HFFc6 (cell line): Measurements from ENCODE around the gene DPT. TPM values are rescaled to one million over a fixed set of nuclear protein-coding genes. Genes with fewer than 3 reads are reported as not detected.

ENCODE experiments used
- DNase-seq: peaks from one replicate; pipeline ENCODE4 v3.0.0-alpha.2; 2018
- H3K27ac Mint-ChIP-seq: 2 replicates; pipeline ENCODE4 v1.8.0; 2020; ENCODE audit warnings: mild to moderate bottlenecking, mixed read lengths
- H3K27me3 Mint-ChIP-seq: 2 replicates; pipeline ENCODE4 v1.8.0; 2021; ENCODE audit warnings: mild to moderate bottlenecking, moderate library complexity, mixed read lengths; ENCODE audit not compliant: insufficient read depth
- H3K36me3 Mint-ChIP-seq: 2 replicates; pipeline ENCODE4 v1.8.0; 2021; ENCODE audit warnings: low read depth, mixed read lengths
- H3K4me1 Mint-ChIP-seq: 2 replicates; pipeline ENCODE4 v1.8.0; 2020; ENCODE audit warnings: low read depth, mixed read lengths
- H3K4me3 Mint-ChIP-seq: 2 replicates; pipeline ENCODE4 v1.8.0; 2020; ENCODE audit warnings: mild to moderate bottlenecking, moderate library complexity, mixed read lengths
- H3K9me3 Mint-ChIP-seq: 2 replicates; pipeline ENCODE4 v1.8.0; 2020; ENCODE audit warnings: mild to moderate bottlenecking, mixed read lengths
- total RNA-seq, 6 experiments: library from RNA; stranded (reverse); fragmentation: NEBNext Ultra II Directional; extraction: Animal tissue kit (Norgen Biotek cat#: 25700); gene quantifications; 2 replicates in 1 of 6; 3 replicates in 5 of 6; pipeline ENCODE4 v1.2.3, GENCODE V29; 2021
- TF ChIP-seq, protein P1 (sequence below): fragments of 200-600 bp; sonication (generic); IDR thresholded peaks from 2 replicates; pipeline ENCODE4 v1.5.0; 2021; ENCODE audit warnings: antibody characterized with exemption, mild to moderate bottlenecking

Gene DPT
- total RNA-seq, 6 experiments from 2014 or later = not detected

DNA sequence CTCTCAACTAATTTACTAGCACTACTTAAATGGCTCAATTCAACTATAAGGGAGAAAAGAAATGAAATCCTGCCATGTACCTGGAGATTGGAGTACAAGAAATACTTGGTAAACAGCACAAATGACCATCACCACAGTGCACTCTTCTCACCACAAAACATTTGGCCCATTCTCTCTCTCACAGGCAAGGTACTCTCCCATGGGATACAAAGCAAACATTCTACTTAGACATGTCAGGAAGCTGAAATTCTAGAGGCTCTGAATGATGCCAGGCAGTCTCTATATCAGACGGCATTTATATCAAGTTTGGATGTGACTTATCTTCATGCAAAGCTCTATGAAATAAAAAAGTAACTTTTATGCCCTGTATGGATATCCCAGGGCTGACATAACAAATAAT, 72.5 kb downstream of the DPT start:
- no peaks in the 10 kb centered on the region for H3K36me3 Mint-ChIP-seq
- peaks cover 10% of the 10 kb centered on the region; the same call in 1 of the 2 replicates for H3K4me1 Mint-ChIP-seq
- TF ChIP-seq, protein P1, sequence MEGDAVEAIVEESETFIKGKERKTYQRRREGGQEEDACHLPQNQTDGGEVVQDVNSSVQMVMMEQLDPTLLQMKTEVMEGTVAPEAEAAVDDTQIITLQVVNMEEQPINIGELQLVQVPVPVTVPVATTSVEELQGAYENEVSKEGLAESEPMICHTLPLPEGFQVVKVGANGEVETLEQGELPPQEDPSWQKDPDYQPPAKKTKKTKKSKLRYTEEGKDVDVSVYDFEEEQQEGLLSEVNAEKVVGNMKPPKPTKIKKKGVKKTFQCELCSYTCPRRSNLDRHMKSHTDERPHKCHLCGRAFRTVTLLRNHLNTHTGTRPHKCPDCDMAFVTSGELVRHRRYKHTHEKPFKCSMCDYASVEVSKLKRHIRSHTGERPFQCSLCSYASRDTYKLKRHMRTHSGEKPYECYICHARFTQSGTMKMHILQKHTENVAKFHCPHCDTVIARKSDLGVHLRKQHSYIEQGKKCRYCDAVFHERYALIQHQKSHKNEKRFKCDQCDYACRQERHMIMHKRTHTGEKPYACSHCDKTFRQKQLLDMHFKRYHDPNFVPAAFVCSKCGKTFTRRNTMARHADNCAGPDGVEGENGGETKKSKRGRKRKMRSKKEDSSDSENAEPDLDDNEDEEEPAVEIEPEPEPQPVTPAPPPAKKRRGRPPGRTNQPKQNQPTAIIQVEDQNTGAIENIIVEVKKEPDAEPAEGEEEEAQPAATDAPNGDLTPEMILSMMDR = no peak

DNA sequence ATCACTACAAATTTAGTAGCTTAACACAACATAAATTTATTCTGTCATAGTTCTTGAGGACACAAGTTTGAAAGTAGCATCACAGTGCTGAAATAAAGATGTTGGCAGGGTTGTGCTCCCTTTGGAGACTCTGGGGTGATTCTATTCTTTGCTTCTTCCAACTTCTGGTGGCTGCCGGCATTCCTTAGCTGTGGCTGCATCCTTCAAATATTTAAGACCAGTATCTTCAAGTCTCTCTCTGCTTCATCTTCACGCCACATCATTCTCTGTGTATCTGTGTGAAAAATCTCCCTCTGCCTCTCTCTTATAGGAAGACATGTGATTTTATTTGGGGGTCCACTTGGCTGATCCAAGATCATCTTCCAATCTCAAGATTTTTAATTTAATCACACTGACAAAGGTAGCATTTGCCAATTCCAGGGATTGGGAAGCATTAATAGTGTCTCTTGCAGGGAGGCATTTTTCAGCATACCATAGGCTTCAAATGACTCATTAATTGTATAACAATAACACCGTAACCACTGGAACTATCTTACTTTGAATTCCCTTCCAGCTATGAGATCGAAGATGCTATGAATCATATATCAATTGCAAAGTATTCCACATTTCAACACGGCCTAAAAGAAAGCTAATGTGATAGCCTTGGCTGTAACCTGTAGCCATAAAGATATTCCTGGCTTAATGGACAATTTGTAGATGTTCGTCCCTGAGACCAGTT, 74.6 kb downstream of the DPT start:
- Mint-ChIP-seq H3K4me1 (peaks cover 10% of the 10 kb centered on the region; the same call in 1 of the 2 replicates), H3K4me3 (no peak overlapping the region), H3K27ac (no peak overlapping the region), H3K27me3 (peaks cover 3% of the 10 kb centered on the region; the same call in 1 of the 2 replicates), H3K36me3 (no peaks in the 10 kb centered on the region), H3K9me3 (no peaks in the 10 kb centered on the region)
- no peak for DNase-seq
- TF ChIP-seq, protein P1 = no peak

More for the DNA sequence above, 72.5 kb downstream of the DPT start:
- Mint-ChIP-seq H3K27ac (no peak overlapping the region), H3K9me3 (no peaks in the 10 kb centered on the region), H3K4me3 (no peak overlapping the region), H3K27me3 (peaks cover 3% of the 10 kb centered on the region; the same call in 1 of the 2 replicates)
- DNase-seq = no peak

DNA sequence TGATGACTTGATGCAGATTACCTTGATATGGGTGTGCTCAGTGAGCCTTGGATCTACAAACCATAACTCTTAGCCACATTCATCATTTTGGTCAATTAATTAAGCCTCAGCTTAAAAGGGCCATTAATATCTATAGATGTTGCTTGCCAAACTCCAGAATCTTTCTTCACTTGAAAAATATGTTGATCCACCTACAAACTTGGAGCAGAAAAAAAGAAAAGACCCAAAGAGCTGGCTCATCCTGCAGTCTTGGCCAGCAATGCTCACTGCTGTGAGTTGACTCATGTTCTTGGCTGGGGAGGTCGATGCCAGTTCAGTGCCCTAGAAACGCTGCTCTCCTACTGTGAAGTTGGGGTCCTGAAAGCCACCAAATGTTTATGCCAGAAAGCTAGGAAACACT, 75.4 kb downstream of the DPT start:
- Mint-ChIP-seq H3K27ac (no peak overlapping the region), H3K27me3 (peaks cover 3% of the 10 kb centered on the region; the same call in 1 of the 2 replicates), H3K9me3 (no peaks in the 10 kb centered on the region), H3K36me3 (no peaks in the 10 kb centered on the region), H3K4me3 (no peak overlapping the region), H3K4me1 (peaks cover 10% of the 10 kb centered on the region; the same call in 1 of the 2 replicates)
- no peak for DNase-seq
- TF ChIP-seq, protein P1 = no peak

DNA sequence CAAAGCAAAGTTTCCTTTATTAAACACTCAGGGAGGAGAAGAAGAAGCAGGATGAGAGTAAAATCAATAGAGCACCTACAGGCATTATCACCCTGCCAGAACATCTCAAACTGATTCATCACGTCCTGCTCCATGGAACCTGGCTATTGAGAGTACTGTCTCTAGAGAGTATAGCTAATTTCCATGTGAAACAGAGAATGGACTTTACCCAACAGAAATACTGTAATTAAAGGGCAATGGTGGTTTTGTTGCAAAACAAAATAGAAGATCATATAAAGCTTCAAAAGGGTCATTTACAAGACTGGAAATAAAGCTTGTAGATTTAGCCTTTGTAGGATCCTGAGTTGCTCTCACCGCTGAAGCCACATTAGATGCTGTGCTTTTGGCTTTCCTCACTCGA, 83.3 kb downstream of the DPT start:
- Mint-ChIP-seq H3K27me3 (no peaks in the 10 kb centered on the region), H3K36me3 (no peaks in the 10 kb centered on the region), H3K27ac (no peak overlapping the region), H3K4me3 (no peak overlapping the region), H3K4me1 (no peaks in the 10 kb centered on the region), H3K9me3 (no peaks in the 10 kb centered on the region)
- no peak for DNase-seq
- TF ChIP-seq, protein P1 = no peak

Other genes starting within 250 kb of the DPT start
- gene XCL2, start 185.2 kb downstream of the DPT start, total RNA-seq = not detected
- gene XCL1, start 152.6 kb downstream of the DPT start, total RNA-seq = not detected